MM.1S (cell line): ENCODE measurements around the gene HIPK2.

Source experiments
- DNase-seq: peaks from one replicate; pipeline ENCODE4 v3.0.0-alpha.2; 2015
- H2AFZ ChIP-seq: fragments of 300-600 bp; sonication (generic); 2 replicates; pipeline ENCODE4 v1.6.0; 2016; ENCODE audit warnings: antibody characterized with exemption, low read length
- H3F3A ChIP-seq: fragments of 300-600 bp; sonication (generic); 2 replicates; pipeline ENCODE4 v1.6.1; 2016; ENCODE audit warnings: mild to moderate bottlenecking, antibody characterized with exemption, low read length, moderate library complexity, mixed read lengths; ENCODE audit not compliant: insufficient read depth
- H3K27ac ChIP-seq: fragments of 300-600 bp; sonication (generic); 2 replicates; pipeline ENCODE4 v1.5.1; 2016; ENCODE audit warnings: mild to moderate bottlenecking, low read length
- H3K27me3 ChIP-seq: fragments of 300-600 bp; sonication (generic); replicated peaks from 2 replicates; pipeline ENCODE4 v1.6.0; 2016; ENCODE audit warnings: low read length; ENCODE audit not compliant: insufficient read depth
- H3K36me3 ChIP-seq: fragments of 300-600 bp; sonication (generic); replicated peaks from 2 replicates; pipeline ENCODE4 v1.6.1; 2016; ENCODE audit warnings: mild to moderate bottlenecking, low read length, mixed read lengths; ENCODE audit not compliant: insufficient read depth
- H3K4me1 ChIP-seq: fragments of 300-600 bp; sonication (generic); 2 replicates; pipeline ENCODE4 v1.6.1; 2016; ENCODE audit warnings: low read length, mixed read lengths
- H3K4me2 ChIP-seq: fragments of 300-600 bp; sonication (generic); 2 replicates; pipeline ENCODE4 v1.6.0; 2016; ENCODE audit warnings: low read depth, low read length
- H3K4me3 ChIP-seq: fragments of 300-600 bp; sonication (generic); 2 replicates; pipeline ENCODE4 v1.5.1; 2016; ENCODE audit warnings: low read length, mixed read lengths
- H3K79me2 ChIP-seq: fragments of 300-600 bp; sonication (generic); 2 replicates; pipeline ENCODE4 v1.6.1; 2016; ENCODE audit warnings: mixed run types, low read length, mixed read lengths
- H3K9ac ChIP-seq: fragments of 300-600 bp; sonication (generic); 2 replicates; pipeline ENCODE4 v1.6.1; 2016; ENCODE audit warnings: low read length, mixed read lengths
- H3K9me2 ChIP-seq: fragments of 300-600 bp; sonication (generic); replicated peaks from 2 replicates; pipeline ENCODE4 v1.6.1; 2016; ENCODE audit warnings: mild to moderate bottlenecking, low read length, mixed read lengths; ENCODE audit not compliant: insufficient read depth
- H3K9me3 ChIP-seq: fragments of 300-600 bp; sonication (generic); replicated peaks from 2 replicates; pipeline ENCODE4 v1.6.1; 2016; ENCODE audit warnings: mild to moderate bottlenecking, low read length, mixed read lengths; ENCODE audit not compliant: insufficient read depth
- H4K20me1 ChIP-seq: fragments of 300-600 bp; sonication (generic); 2 replicates; pipeline ENCODE4 v1.6.1; 2016; ENCODE audit warnings: mild to moderate bottlenecking, low read length, moderate library complexity, mixed read lengths; ENCODE audit not compliant: insufficient read depth
- EZH2 ChIP-seq: fragments of 300-600 bp; sonication (generic); optimal IDR thresholded peaks from 2 replicates; pipeline ENCODE3; 2017; ENCODE audit warnings: low read depth, mild to moderate bottlenecking, antibody characterized with exemption, low read length, mixed read lengths
- EZH2phosphoT487 ChIP-seq: fragments of 300-600 bp; sonication (generic); IDR thresholded peaks from 2 replicates; pipeline ENCODE4 v1.6.1; 2018; ENCODE audit warnings: antibody characterized with exemption, low read length
- TF ChIP-seq, protein P1 (sequence below): fragments of 300-600 bp; sonication (generic); IDR thresholded peaks from 2 replicates; pipeline ENCODE4 v1.5.1; 2016; ENCODE audit warnings: antibody characterized with exemption, low read length, mixed read lengths

HIPK2 gene

DNA sequence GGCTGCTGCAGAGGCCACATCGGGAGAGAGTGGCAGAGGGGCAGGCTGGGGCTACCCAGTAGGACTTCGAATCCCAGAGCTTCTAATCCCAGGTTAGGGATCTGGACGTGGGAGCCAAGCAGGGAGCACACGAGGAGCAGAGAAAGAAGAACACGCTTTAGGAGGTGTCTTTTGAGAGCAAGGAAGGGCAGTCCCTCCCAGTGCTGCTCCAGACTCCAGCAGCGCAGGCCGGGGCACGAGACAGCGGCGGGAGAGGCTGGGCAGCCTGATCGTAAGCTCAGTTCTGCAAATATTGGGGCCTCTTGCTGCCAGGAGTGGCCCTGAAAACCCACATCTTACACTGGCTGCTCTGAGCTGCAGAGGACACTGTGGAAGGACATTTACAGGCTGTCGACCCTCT lies 75.9 kb downstream of the HIPK2 start:
- H3K9me2 ChIP-seq, result no peaks in the 10 kb centered on the region
- peaks cover 25% of the 10 kb centered on the region for H3K79me2 ChIP-seq
- no peaks in the 10 kb centered on the region for H3K36me3 ChIP-seq
- 0 out of 2 replicates have a peak, but pooled peaks cover 5% of the 10 kb centered on the region for H3K4me1 ChIP-seq
- no peaks in the 10 kb centered on the region for H3K9me3 ChIP-seq
- H4K20me1 ChIP-seq, result no peaks in the 10 kb centered on the region
- no peak overlapping the region for H3K4me2 ChIP-seq
- H3F3A ChIP-seq, result no peaks in the 10 kb centered on the region
- no peak overlapping the region for H3K9ac ChIP-seq
- TF ChIP-seq EZH2phosphoT487 (no peak), EZH2 (no peak)
- TF ChIP-seq, protein P1, sequence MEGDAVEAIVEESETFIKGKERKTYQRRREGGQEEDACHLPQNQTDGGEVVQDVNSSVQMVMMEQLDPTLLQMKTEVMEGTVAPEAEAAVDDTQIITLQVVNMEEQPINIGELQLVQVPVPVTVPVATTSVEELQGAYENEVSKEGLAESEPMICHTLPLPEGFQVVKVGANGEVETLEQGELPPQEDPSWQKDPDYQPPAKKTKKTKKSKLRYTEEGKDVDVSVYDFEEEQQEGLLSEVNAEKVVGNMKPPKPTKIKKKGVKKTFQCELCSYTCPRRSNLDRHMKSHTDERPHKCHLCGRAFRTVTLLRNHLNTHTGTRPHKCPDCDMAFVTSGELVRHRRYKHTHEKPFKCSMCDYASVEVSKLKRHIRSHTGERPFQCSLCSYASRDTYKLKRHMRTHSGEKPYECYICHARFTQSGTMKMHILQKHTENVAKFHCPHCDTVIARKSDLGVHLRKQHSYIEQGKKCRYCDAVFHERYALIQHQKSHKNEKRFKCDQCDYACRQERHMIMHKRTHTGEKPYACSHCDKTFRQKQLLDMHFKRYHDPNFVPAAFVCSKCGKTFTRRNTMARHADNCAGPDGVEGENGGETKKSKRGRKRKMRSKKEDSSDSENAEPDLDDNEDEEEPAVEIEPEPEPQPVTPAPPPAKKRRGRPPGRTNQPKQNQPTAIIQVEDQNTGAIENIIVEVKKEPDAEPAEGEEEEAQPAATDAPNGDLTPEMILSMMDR, result no peak
- DNase-seq, result no peak
- H3K27ac ChIP-seq, result no peak overlapping the region
- no peaks in the 10 kb centered on the region for H3K27me3 ChIP-seq
- H3K4me3 ChIP-seq, result no peak overlapping the region
- no peak overlapping the region for H2AFZ ChIP-seq

DNA sequence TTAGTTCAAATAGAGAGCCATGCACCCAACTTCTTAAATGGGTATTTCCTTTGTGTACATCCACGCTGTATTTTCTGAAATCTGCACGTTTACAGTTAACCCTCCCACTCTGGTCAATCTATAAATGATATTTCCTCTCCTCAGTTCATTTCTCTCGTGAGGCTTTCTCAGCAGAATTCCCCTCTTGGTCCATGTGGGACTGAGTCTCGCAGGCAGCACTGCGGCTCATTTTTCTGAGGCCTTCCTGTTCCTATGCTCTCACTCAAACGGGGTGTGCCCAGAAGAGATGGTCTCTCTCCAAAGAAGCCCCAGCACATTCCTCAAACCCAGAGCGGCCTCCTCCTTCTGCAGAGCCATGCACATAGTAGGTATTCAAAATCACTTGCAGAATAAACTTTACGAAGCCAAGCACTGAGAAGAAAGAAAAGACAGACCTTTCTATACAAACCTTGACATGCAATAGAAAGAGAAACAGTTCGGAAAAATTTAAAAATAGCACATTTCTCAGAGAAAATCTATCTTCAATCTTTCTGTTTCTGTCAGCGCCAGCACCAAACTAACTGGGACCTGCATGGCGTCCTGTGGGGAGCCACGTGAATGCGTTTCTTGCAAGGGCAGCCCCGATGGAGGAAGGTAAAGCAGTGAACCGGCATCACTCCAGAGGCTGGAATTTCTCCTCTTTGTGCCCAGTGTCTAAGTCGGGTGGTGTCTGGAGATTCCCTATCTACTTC lies 77.1 kb downstream of the HIPK2 start:
- no peaks in the 10 kb centered on the region for H3K27me3 ChIP-seq
- H3F3A ChIP-seq, result no peaks in the 10 kb centered on the region
- H3K9me2 ChIP-seq, result no peaks in the 10 kb centered on the region
- peaks cover 25% of the 10 kb centered on the region for H3K79me2 ChIP-seq
- H4K20me1 ChIP-seq, result no peaks in the 10 kb centered on the region
- H2AFZ ChIP-seq, result no peak overlapping the region
- H3K4me1 ChIP-seq, result 0 out of 2 replicates have a peak, but pooled peaks cover 5% of the 10 kb centered on the region
- TF ChIP-seq EZH2phosphoT487, result no peak
- no peak overlapping the region for H3K9ac ChIP-seq
- no peak overlapping the region for H3K27ac ChIP-seq
- no peaks in the 10 kb centered on the region for H3K36me3 ChIP-seq
- H3K9me3 ChIP-seq, result no peaks in the 10 kb centered on the region
- DNase-seq, result no peak
- no peak overlapping the region for H3K4me2 ChIP-seq
- no peak overlapping the region for H3K4me3 ChIP-seq

DNA sequence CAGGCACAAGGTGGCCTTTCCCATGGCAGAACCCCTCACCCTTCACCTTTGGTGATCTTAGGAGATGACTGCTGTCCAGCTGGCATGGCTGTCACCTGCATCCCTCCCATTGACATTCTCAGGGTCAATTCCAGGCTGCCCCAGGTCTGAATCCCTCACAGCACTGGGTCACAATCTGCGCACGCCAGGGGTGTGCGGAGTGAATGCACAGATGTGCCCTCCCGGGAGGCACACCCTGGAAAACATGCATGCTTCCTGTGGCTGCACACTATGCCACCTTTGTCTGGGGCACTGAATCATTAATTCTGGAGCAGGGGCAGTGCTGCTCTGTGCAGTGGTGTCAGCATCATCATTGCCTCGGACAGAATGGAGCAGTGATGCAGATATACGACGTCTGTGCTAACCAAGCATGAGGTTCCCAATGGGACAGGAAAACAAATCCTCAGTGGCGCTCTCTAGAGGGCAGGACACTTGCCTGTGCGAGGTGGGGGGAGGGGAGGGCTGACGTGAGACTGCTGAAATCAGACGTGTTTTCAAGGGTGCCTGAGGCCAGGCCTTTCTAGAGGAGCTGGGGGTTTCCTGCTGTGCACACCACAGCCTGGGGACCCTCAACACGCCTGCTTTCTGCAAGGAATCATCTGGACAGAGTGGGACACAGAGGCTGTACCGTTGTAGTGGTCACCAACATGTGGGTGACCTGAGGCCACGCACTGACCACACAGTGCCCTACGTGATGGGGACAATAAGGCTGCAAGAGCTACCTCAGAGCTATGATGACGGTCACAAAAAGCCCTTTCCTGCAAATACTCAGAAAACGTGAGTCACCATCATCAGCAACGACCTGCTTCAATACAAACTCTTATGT lies 77.9 kb downstream of the HIPK2 start:
- TF ChIP-seq EZH2phosphoT487 (no peak), EZH2 (no peak)
- TF ChIP-seq, protein P1, result no peak
- Histone ChIP-seq H3K4me1 (0 out of 2 replicates have a peak, but pooled peaks cover 5% of the 10 kb centered on the region), H3K79me2 (peaks cover 23% of the 10 kb centered on the region), H3K9me3 (no peaks in the 10 kb centered on the region), H3K9ac (no peak overlapping the region), H4K20me1 (no peaks in the 10 kb centered on the region), H3F3A (no peaks in the 10 kb centered on the region), H2AFZ (no peak overlapping the region), H3K36me3 (no peaks in the 10 kb centered on the region), H3K27me3 (no peaks in the 10 kb centered on the region), H3K9me2 (no peaks in the 10 kb centered on the region), H3K4me2 (no peak overlapping the region), H3K27ac (no peak overlapping the region), H3K4me3 (no peak overlapping the region)
- DNase-seq, result no peak
